DOHH2 (cell line): ENCODE measurements around the gene SDCCAG8.

ENCODE experiments used
- EZH2phosphoT487 ChIP-seq: fragments of 200-600 bp; sonication (generic); IDR thresholded peaks from 2 replicates; pipeline ENCODE4 v1.6.1; 2017; ENCODE audit warnings: borderline replicate concordance, mild to moderate bottlenecking, antibody characterized with exemption, low read length, moderate library complexity, mixed read lengths
- TF ChIP-seq, protein P1 (sequence below): fragments of 200-600 bp; sonication (generic); IDR thresholded peaks from one replicate; pipeline ENCODE4 v1.5.1; 2014; ENCODE audit warnings: antibody characterized with exemption, mild to moderate bottlenecking, low read depth, low read length; ENCODE audit not compliant: poor library complexity, severe bottlenecking

DNA sequence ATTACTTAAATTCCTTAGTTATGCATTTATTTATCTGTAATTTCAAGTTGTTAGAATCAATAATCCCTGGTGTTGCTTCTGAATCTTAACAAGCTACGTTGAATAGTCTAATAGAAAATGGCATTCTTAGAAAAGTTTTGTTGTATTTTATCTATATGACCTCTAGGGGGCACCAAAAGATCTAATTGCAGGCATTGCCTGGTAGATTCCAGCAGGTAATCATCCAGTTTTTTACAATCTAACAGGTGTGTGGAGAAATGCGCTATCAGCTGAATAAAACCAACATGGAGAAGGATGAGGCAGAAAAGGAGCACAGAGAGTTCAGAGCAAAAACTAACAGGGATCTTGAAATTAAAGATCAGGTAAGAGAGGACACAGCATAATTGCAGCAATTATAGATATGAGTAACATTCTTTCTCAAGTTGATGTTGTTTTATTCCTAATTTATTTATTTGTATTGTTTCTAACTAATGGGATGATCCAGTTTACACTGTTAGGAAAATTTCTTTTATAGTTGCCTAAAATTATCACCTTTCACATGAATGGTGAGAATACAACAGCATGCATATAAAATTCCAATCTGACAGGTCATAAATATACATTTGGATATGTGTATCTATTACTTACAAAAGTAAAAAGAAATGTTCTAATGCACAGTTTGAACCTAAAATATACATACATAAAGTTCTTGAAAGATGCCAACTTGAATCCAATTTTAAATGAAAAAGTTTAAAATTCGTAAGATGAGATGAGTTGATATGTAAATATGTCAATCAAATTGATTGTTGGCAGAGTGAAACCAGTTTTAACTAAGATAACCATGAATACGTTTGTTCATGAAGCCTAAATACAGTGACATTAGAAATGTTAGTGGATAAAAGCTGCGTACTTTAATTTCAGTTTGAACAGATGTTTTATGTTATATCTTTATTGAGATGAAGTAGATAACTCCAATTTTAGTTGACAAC is 88.4 kb downstream of the SDCCAG8 start:
- TF ChIP-seq, protein P1, sequence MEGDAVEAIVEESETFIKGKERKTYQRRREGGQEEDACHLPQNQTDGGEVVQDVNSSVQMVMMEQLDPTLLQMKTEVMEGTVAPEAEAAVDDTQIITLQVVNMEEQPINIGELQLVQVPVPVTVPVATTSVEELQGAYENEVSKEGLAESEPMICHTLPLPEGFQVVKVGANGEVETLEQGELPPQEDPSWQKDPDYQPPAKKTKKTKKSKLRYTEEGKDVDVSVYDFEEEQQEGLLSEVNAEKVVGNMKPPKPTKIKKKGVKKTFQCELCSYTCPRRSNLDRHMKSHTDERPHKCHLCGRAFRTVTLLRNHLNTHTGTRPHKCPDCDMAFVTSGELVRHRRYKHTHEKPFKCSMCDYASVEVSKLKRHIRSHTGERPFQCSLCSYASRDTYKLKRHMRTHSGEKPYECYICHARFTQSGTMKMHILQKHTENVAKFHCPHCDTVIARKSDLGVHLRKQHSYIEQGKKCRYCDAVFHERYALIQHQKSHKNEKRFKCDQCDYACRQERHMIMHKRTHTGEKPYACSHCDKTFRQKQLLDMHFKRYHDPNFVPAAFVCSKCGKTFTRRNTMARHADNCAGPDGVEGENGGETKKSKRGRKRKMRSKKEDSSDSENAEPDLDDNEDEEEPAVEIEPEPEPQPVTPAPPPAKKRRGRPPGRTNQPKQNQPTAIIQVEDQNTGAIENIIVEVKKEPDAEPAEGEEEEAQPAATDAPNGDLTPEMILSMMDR = peak; percentile 73
- TF ChIP-seq EZH2phosphoT487 = no peak
